Endothelial cell of umbilical vein (primary cell): ENCODE results near the gene HINT2. TPM values are rescaled to one million over a fixed set of nuclear protein-coding genes. Genes with fewer than 3 reads are reported as not detected.

Source experiments
- BruUV-seq: library from RNA; stranded (reverse); fragments of 400-500 nt; replicated peaks from 2 replicates; lab custom pipeline; 2021; lab: Mats Ljungman, UMichigan
- CTCF ChIA-PET: fragments of 300-600, 350-600 bp; sonication (Branson Sonifier 250); formaldehyde crosslinking; loops from one replicate; lab custom pipeline; 2021; ENCODE audit warnings: antibody characterized with exemption, inconsistent platforms; lab: Charles Lee
- POLR2A ChIA-PET: fragments of 300-600, 350-600 bp; sonication (Branson Sonifier 250); formaldehyde crosslinking; loops from one replicate; lab custom pipeline; 2021; ENCODE audit warnings: antibody characterized with exemption, inconsistent platforms; lab: Charles Lee
- DNase-seq: peaks from one replicate; pipeline ENCODE4 v3.0.0-alpha.2; 2011; ENCODE audit warnings: low read depth, low spot score
- FAIRE-seq: peaks from 2 replicates; lab custom pipeline; 2011; peaks lifted over from hg19 to GRCh38; lab: Jason Lieb, UNC
- H2AFZ ChIP-seq: 2 replicates; pipeline ENCODE4 v1.6.0; 2012; ENCODE audit warnings: low read depth, low read length, control low read depth, inconsistent platforms
- H3K27ac ChIP-seq: 2 replicates; pipeline ENCODE4 v1.5.1; 2011; ENCODE audit warnings: low read depth, mild to moderate bottlenecking, control low read depth, low read length, moderate library complexity; ENCODE audit not compliant: insufficient read depth
- H3K27me3 ChIP-seq, 2 experiments: 2 replicates each; pipeline versions ENCODE4 v1.6.0 to v1.6.1; 2011; ENCODE audit warnings: low read length in 2 of 2, mixed read lengths in 1 of 2; ENCODE audit not compliant: control insufficient read depth in 2 of 2, insufficient read depth in 2 of 2
- H3K36me3 ChIP-seq, 2 experiments: 2 replicates in 1 of 2; 3 replicates in 1 of 2; pipeline ENCODE4 v1.5.1; 2011; ENCODE audit warnings: low read length in 2 of 2, mild to moderate bottlenecking in 1 of 2, moderate library complexity in 1 of 2; ENCODE audit not compliant: control insufficient read depth in 2 of 2, insufficient read depth in 2 of 2; ENCODE audit errors: extremely low read depth in 1 of 2
- H3K4me1 ChIP-seq: 3 replicates; pipeline ENCODE4 v1.5.1; 2011; ENCODE audit warnings: mild to moderate bottlenecking, low read length; ENCODE audit not compliant: control insufficient read depth, insufficient read depth; ENCODE audit errors: extremely low read depth
- H3K4me2 ChIP-seq: 2 replicates; pipeline ENCODE4 v1.6.1; 2011; ENCODE audit warnings: low read length, control low read depth, mixed read lengths; ENCODE audit not compliant: insufficient read depth
- H3K4me3 ChIP-seq, 3 experiments: fragments of 200-600 bp in 1 of 3; sonication (generic), shearing (Covaris generic) in 1 of 3; replicated peaks in 1 of 3; 2 replicates each; pipeline ENCODE4 v1.5.1; 2011 to 2016; ENCODE audit warnings: control low read depth in 3 of 3, low read length in 3 of 3, mild to moderate bottlenecking in 2 of 3, inconsistent platforms in 1 of 3, low read depth in 1 of 3, moderate library complexity in 1 of 3; ENCODE audit not compliant: insufficient read depth in 1 of 3
- H3K79me2 ChIP-seq: 2 replicates; pipeline ENCODE4 v1.6.0; 2012; ENCODE audit warnings: low read length, inconsistent platforms; ENCODE audit not compliant: control insufficient read depth, insufficient read depth
- H3K9ac ChIP-seq: replicated peaks from 2 replicates; pipeline ENCODE3; 2011; ENCODE audit warnings: low read length, control low read depth; ENCODE audit not compliant: insufficient read depth; ENCODE audit errors: extremely low read depth
- H3K9me1 ChIP-seq: replicated peaks from 3 replicates; pipeline ENCODE4 v1.6.0; 2011; ENCODE audit warnings: mild to moderate bottlenecking, low read length; ENCODE audit not compliant: control insufficient read depth, insufficient read depth; ENCODE audit errors: extremely low read depth
- H3K9me3 ChIP-seq: replicated peaks from 2 replicates; pipeline ENCODE4 v1.5.1; 2012; ENCODE audit warnings: low read length, inconsistent platforms; ENCODE audit not compliant: control insufficient read depth, insufficient read depth
- H4K20me1 ChIP-seq: replicated peaks from 2 replicates; pipeline ENCODE3; 2011; ENCODE audit warnings: mild to moderate bottlenecking, low read length; ENCODE audit not compliant: control insufficient read depth, insufficient read depth; ENCODE audit errors: extremely low read depth
- CTCF ChIP-seq, 2 donors: IDR thresholded peaks; 1 replicate in 1 of 2; 2 replicates in 1 of 2; pipeline ENCODE4 v1.5.1; 2011; ENCODE audit warnings: low read length in 2 of 2, mild to moderate bottlenecking in 2 of 2, moderate library complexity in 2 of 2, control low read depth in 1 of 2, inconsistent platforms in 1 of 2, low read depth in 1 of 2; ENCODE audit not compliant: insufficient read depth in 1 of 2; ENCODE audit errors: extremely low read depth in 1 of 2
- EZH2 ChIP-seq: IDR thresholded peaks from 2 replicates; pipeline ENCODE4 v1.6.1; 2012; ENCODE audit warnings: borderline replicate concordance, low read depth, mild to moderate bottlenecking, moderate library complexity, low read length, inconsistent platforms; ENCODE audit not compliant: severe bottlenecking
- FOS ChIP-seq: IDR thresholded peaks from 2 replicates; pipeline ENCODE4 v1.6.1; 2011; ENCODE audit warnings: mild to moderate bottlenecking, low read length, moderate library complexity, borderline replicate concordance; ENCODE audit not compliant: insufficient read depth
- GATA2 ChIP-seq: IDR thresholded peaks from 2 replicates; pipeline ENCODE4 v1.7.0; 2011; ENCODE audit warnings: low read depth, mild to moderate bottlenecking, moderate library complexity, mixed read lengths, low read length; ENCODE audit not compliant: insufficient read length, insufficient read depth
- JUN ChIP-seq: IDR thresholded peaks from 2 replicates; pipeline ENCODE4 v1.6.1; 2011; ENCODE audit warnings: borderline replicate concordance, low read depth; ENCODE audit not compliant: insufficient read length, insufficient read depth
- MAX ChIP-seq: IDR thresholded peaks from 2 replicates; pipeline ENCODE4 v1.6.1; 2011; ENCODE audit not compliant: insufficient read depth, insufficient read length
- MYC ChIP-seq: IDR thresholded peaks from one replicate; pipeline ENCODE4 v1.6.1; 2011; ENCODE audit warnings: mild to moderate bottlenecking, low read depth, low read length
- POLR2A ChIP-seq: IDR thresholded peaks from 2 replicates; pipeline ENCODE4 v1.6.1; 2012; ENCODE audit warnings: low read depth, mild to moderate bottlenecking, control low read depth, low read length
- POLR2AphosphoS5 ChIP-seq: IDR thresholded peaks from 2 replicates; pipeline ENCODE4 v1.6.1; 2012; ENCODE audit warnings: low read depth, mild to moderate bottlenecking, control low read depth, low read length, moderate library complexity; ENCODE audit not compliant: insufficient read depth
- dilution Hi-C: fragments of 300-500 bp; cut with MboI; formaldehyde crosslinking; loops from one replicate; pipeline ENCODE4 v1.15.0; 2019; ENCODE audit warnings: low sequenced_read_pairs; ENCODE audit not compliant: extremely low pct_ligation_motif_present
- intact Hi-C: fragments of 100-400 bp; cut with micrococcal nuclease; formaldehyde crosslinking; loops from one replicate; pipeline ENCODE4 v1.10.0; 2022
- polyA plus RNA-seq, 4 experiments: library from polyadenylated mRNA; depleted of rRNA in 3 of 4; stranded (reverse) in 3 of 4; unstranded in 1 of 4; fragments of >200 nt; gene quantifications; 2 replicates each; pipeline versions ENCODE4 v1.2.1 to v1.2.3, GENCODE V29; 2011 to 2012; ENCODE audit warnings: missing spikeins in 1 of 4
- total RNA-seq: library from RNA; stranded (reverse); gene quantifications from 2 replicates; pipeline ENCODE4 v1.2.3, GENCODE V29; 2021

Gene HINT2
- total and polyA plus RNA-seq, 2 donors (not counting 3 experiments of a cell fraction or from before 2014, with no cell fraction given) = 27.2 to 42.1 TPM

GRCh38 chr9:35778496-35778895 is 36.3 kb downstream of the HINT2 start:
- Histone ChIP-seq H3K9me1 (no peaks in the 10 kb centered on the region), H3K4me3 (no peak overlapping the region), H3K4me1 (peaks cover 14% of the 10 kb centered on the region), H3K36me3 (no peaks in the 10 kb centered on the region), H3K79me2 (no peaks in the 10 kb centered on the region), H2AFZ (no peak overlapping the region), H3K27ac (no peak overlapping the region), H3K4me2 (no peak overlapping the region), H3K9me3 (no peaks in the 10 kb centered on the region), H4K20me1 (no peaks in the 10 kb centered on the region), H3K9ac (no peak overlapping the region), H3K27me3 (no peaks in the 10 kb centered on the region)
- dilution Hi-C loops = no loop called here
- DNase-seq (no peak), FAIRE-seq (no peak)
- TF ChIP-seq MYC = no peak
- TF ChIP-seq GATA2 = no peak
- no peak for TF ChIP-seq EZH2
- no peak for TF ChIP-seq CTCF (IDR thresholded peaks at IDR 0.05; ENCODE audit: extremely low read depth in 1 of 2, insufficient read depth in 1 of 2, low read depth in 1 of 2, low read length in 2 of 2)
- no peak for TF ChIP-seq JUN
- no peak for TF ChIP-seq MAX
- TF ChIP-seq POLR2AphosphoS5 = no peak
- no peak for TF ChIP-seq FOS
- TF ChIP-seq POLR2A = no peak
- CTCF ChIA-PET = interaction anchor here (1.3 to 2.0 kb wide), 4 partner anchors 10 to 104 kb away, joined by 3 to 6 read pairs (median 6); no protein-coding TSS in a partner anchor
- intact Hi-C loops = no loop called here
- BruUV-seq = no TSS peak
- POLR2A ChIA-PET = interaction anchor here (0.5 kb wide), 1 partner anchor 25 kb away, joined by 3 read pairs; no protein-coding TSS in a partner anchor
